Measurements from ENCODE around the gene RICTOR.

GRCh38 chr5:38997591-38997990 is 76.6 kb downstream of the RICTOR start:
- TF ChIP-seq FOXP4 (CRISPR knock-in tag; IDR thresholded peaks at IDR 0.05), result no peak
- no peak for TF ChIP-seq CTCF (IDR thresholded peaks at IDR 0.05)
- TF ChIP-seq ZNF138 (CRISPR knock-in tag; conservative IDR thresholded peaks at IDR 0.05), result no peak
- TF ChIP-seq CBFB (CRISPR knock-in tag; IDR thresholded peaks at IDR 0.05; ENCODE audit: low read depth), result no peak
